HFFc6 (cell line): ENCODE data around the gene RGP1. TPM values are rescaled to one million over a fixed set of nuclear protein-coding genes. Genes with fewer than 3 reads are reported as not detected.

Experiments used
- DNase-seq: peaks from one replicate; pipeline ENCODE4 v3.0.0-alpha.2; 2018
- H3K27ac Mint-ChIP-seq: 2 replicates; pipeline ENCODE4 v1.8.0; 2020; ENCODE audit warnings: mild to moderate bottlenecking, mixed read lengths
- H3K27me3 Mint-ChIP-seq: 2 replicates; pipeline ENCODE4 v1.8.0; 2021; ENCODE audit warnings: mild to moderate bottlenecking, moderate library complexity, mixed read lengths; ENCODE audit not compliant: insufficient read depth
- H3K36me3 Mint-ChIP-seq: 2 replicates; pipeline ENCODE4 v1.8.0; 2021; ENCODE audit warnings: low read depth, mixed read lengths
- H3K4me1 Mint-ChIP-seq: 2 replicates; pipeline ENCODE4 v1.8.0; 2020; ENCODE audit warnings: low read depth, mixed read lengths
- H3K4me3 Mint-ChIP-seq: 2 replicates; pipeline ENCODE4 v1.8.0; 2020; ENCODE audit warnings: mild to moderate bottlenecking, moderate library complexity, mixed read lengths
- H3K9me3 Mint-ChIP-seq: 2 replicates; pipeline ENCODE4 v1.8.0; 2020; ENCODE audit warnings: mild to moderate bottlenecking, mixed read lengths
- microRNA-seq: library from miRNA; unstranded; fragments of <30 nt; microRNA quantifications from one replicate; pipeline ENCODE4, GENCODE V29; 2019
- total RNA-seq, 6 experiments: library from RNA; stranded (reverse); fragmentation: NEBNext Ultra II Directional; extraction: Animal tissue kit (Norgen Biotek cat#: 25700); gene quantifications; 2 replicates in 1 of 6; 3 replicates in 5 of 6; pipeline ENCODE4 v1.2.3, GENCODE V29; 2021
- TF ChIP-seq, protein P1 (sequence below): fragments of 200-600 bp; sonication (generic); IDR thresholded peaks from 2 replicates; pipeline ENCODE4 v1.5.0; 2021; ENCODE audit warnings: antibody characterized with exemption, mild to moderate bottlenecking

Gene RGP1
- total RNA-seq, 6 experiments from 2014 or later = 27.6 to 35.1 (median 30.9) TPM

DNA sequence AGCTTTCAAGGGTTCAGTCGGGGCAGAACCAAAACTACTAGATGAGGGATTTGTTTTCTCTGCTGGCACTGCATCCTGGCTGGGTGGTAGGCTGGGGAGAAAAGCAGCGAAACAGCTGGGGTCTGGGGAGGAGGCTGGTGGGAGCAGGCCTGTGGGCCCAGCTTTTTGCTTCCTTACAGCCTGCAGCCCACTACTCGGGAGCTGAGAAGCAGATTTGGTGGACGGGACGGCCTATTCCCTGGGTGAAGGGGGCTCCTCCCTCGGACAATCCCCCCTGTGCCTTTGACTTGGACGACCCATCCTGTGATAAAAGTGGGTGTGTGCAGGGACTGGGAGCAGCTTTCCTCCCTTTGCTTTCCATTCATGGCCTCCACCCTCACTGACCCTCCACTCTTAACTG is 51.4 kb downstream of the RGP1 start:
- Mint-ChIP-seq H3K27me3 (no peaks in the 10 kb centered on the region; the same call in 1 of the 2 replicates), H3K4me3 (no peak overlapping the region), H3K36me3 (peaks cover 26% of the 10 kb centered on the region), H3K4me1 (peaks cover 36% of the 10 kb centered on the region), H3K9me3 (no peaks in the 10 kb centered on the region), H3K27ac (no peak overlapping the region)
- TF ChIP-seq, protein P1, sequence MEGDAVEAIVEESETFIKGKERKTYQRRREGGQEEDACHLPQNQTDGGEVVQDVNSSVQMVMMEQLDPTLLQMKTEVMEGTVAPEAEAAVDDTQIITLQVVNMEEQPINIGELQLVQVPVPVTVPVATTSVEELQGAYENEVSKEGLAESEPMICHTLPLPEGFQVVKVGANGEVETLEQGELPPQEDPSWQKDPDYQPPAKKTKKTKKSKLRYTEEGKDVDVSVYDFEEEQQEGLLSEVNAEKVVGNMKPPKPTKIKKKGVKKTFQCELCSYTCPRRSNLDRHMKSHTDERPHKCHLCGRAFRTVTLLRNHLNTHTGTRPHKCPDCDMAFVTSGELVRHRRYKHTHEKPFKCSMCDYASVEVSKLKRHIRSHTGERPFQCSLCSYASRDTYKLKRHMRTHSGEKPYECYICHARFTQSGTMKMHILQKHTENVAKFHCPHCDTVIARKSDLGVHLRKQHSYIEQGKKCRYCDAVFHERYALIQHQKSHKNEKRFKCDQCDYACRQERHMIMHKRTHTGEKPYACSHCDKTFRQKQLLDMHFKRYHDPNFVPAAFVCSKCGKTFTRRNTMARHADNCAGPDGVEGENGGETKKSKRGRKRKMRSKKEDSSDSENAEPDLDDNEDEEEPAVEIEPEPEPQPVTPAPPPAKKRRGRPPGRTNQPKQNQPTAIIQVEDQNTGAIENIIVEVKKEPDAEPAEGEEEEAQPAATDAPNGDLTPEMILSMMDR = no peak
- DNase-seq = no peak

DNA sequence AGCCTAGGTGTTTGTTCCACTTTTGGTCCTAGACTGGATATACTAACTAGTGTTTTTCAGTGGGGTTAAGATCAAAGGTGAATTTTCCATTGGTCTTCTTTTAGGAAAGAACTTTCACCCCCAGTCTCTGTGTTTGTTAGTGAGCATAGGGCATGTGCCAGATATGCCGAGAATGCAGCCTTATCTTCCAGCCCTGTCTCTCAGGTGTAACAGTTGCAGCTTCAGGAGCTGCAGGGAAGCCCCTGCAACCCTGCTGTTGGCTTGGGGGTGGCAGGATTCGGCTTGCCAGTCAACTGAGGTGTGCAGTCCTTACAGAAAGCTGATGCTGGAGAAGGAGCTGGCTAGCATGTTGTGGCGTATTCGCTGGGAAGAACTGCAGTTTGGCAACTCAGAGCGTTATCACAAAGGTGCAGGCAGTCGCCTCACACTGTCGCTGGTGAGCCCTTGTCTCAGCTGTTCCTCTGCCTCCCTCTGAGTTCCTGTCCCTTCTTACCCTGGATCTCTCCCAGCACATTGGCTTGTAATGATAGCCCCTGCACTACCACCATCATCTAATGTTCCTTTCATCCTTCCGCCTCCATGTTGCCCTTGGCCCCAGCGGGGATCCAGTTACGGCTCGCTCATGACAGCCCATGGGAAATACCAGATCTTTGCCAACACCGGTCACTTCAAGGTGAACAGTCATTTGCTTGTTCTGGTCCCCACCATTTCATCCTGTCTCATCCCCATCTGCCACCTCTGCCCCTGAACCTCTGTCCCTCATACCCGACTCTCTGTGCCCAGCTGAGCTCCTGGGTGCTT is 52.4 kb downstream of the RGP1 start:
- TF ChIP-seq, protein P1 = no peak
- H3K4me1 Mint-ChIP-seq = peaks cover 26% of the 10 kb centered on the region
- no peaks in the 10 kb centered on the region for H3K9me3 Mint-ChIP-seq
- H3K4me3 Mint-ChIP-seq = no peak overlapping the region
- H3K27me3 Mint-ChIP-seq = no peaks in the 10 kb centered on the region; the same call in 1 of the 2 replicates
- no peak overlapping the region for H3K27ac Mint-ChIP-seq
- peaks cover 26% of the 10 kb centered on the region for H3K36me3 Mint-ChIP-seq
- DNase-seq = no peak

DNA sequence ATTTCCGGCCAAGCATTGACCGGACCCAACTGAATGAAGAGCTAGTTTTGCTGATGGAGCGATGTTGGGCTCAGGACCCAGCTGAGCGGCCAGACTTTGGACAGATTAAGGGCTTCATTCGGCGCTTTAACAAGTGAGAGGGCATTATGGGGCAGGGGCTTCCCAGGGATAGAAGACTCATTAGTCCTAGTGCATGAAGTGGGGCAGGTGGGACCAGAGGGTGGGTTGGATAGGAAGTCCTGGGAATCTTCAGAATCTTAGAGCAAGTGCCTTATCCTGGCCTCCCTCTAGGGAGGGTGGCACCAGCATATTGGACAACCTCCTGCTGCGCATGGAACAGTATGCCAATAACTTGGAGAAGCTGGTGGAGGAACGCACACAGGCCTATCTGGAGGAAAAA is 57.0 kb downstream of the RGP1 start:
- DNase-seq = no peak
- H3K27me3 Mint-ChIP-seq = no peaks in the 10 kb centered on the region; the same call in 1 of the 2 replicates
- H3K36me3 Mint-ChIP-seq = peaks cover 20% of the 10 kb centered on the region
- H3K27ac Mint-ChIP-seq = no peak overlapping the region
- no peaks in the 10 kb centered on the region for H3K9me3 Mint-ChIP-seq
- no peak overlapping the region for H3K4me3 Mint-ChIP-seq
- peaks cover 5% of the 10 kb centered on the region for H3K4me1 Mint-ChIP-seq
- TF ChIP-seq, protein P1 = no peak

Small RNA genes within 50 kb of the gene (microRNA-seq; reads per million reads assigned to microRNA genes)
- gene MIR6852 = 2.3 reads per million
- gene MIR6853 = not detected

Other genes with a start within 250 kb of the RGP1 start
- 10 to 100 TPM; 25.4 to 33.2 (median 28.5) TPM for gene TESK1, start 144.0 kb upstream of the RGP1 start, total RNA-seq
- gene CD72, start 130.9 kb upstream of the RGP1 start, total RNA-seq = under 1 TPM; 0.37 to 0.87 (median 0.49) TPM
- gene SIT1, start 98.4 kb upstream of the RGP1 start, total RNA-seq = not detected
- gene RMRP, start 91.3 kb upstream of the RGP1 start, total RNA-seq = over 10,000 TPM in 5 of 6 experiments, 1,000 to 10,000 TPM in 1; 9,197 to 39,404 (median 23,537) TPM
- gene CCDC107, start 91.0 kb upstream of the RGP1 start, total RNA-seq = 10 to 100 TPM; 22.5 to 29.8 (median 24.6) TPM
- 1 to 10 TPM; 1.7 to 4.4 (median 2.6) TPM for gene ARHGEF39, start 84.1 kb upstream of the RGP1 start, total RNA-seq
- under 1 TPM in 1 of 6 experiments, not detected in 5; 0.28 TPM for gene CA9, start 75.4 kb upstream of the RGP1 start, total RNA-seq
- 1,000 to 10,000 TPM; 1,810 to 3,557 (median 2,546) TPM for gene TPM2, start 59.4 kb upstream of the RGP1 start, total RNA-seq
- 100 to 1,000 TPM; 470 to 562 (median 491) TPM for gene TLN1, start 17.1 kb upstream of the RGP1 start, total RNA-seq
- gene CREB3, start 16.6 kb upstream of the RGP1 start, total RNA-seq = 100 to 1,000 TPM; 106 to 127 (median 114) TPM
- gene GBA2, start 59 bp upstream of the RGP1 start, total RNA-seq = 10 to 100 TPM; 22.9 to 25.7 (median 24.0) TPM
- gene MSMP, start 5.0 kb downstream of the RGP1 start, total RNA-seq = not detected
- 10 to 100 TPM; 38.3 to 48.5 (median 41.7) TPM for gene NPR2, start 42.3 kb downstream of the RGP1 start, total RNA-seq
- 1 to 10 TPM in 4 of 6 experiments, under 1 TPM in 2; 0.80 to 1.7 (median 1.2) TPM for gene SPAG8, start 63.0 kb downstream of the RGP1 start, total RNA-seq
- 10 to 100 TPM; 23.3 to 35.3 (median 34.6) TPM for gene HINT2, start 65.8 kb downstream of the RGP1 start, total RNA-seq
- gene FAM221B, start 79.4 kb downstream of the RGP1 start, total RNA-seq = not detected
- gene TMEM8B, start 79.9 kb downstream of the RGP1 start, total RNA-seq = 10 to 100 TPM in 5 of 6 experiments, 1 to 10 TPM in 1; 8.7 to 15.2 (median 12.0) TPM
- not detected for gene OR13J1, start 121.1 kb downstream of the RGP1 start, total RNA-seq
- gene HRCT1, start 156.9 kb downstream of the RGP1 start, total RNA-seq = 1 to 10 TPM; 2.5 to 4.1 (median 3.3) TPM
- gene SPAAR, start 160.2 kb downstream of the RGP1 start, total RNA-seq = under 1 TPM in 5 of 6 experiments, not detected in 1; 0.19 to 0.34 (median 0.23) TPM
- gene OR2S2, start 208.9 kb downstream of the RGP1 start, total RNA-seq = not detected